ENCODE results near the gene PLCG2.

Gene PLCG2

GRCh38 chr16:81752225-81752875 is 26.7 kb upstream of the PLCG2 start:
- peak; percentile 35; the same call in 1 of the 2 replicates for TF ChIP-seq ZBTB7A (IDR thresholded peaks at IDR 0.05; ENCODE audit: low read depth)
- TF ChIP-seq EGR1 (IDR thresholded peaks at IDR 0.05), result no peak
- no peak for TF ChIP-seq NFIC (IDR thresholded peaks at IDR 0.05)

DNA sequence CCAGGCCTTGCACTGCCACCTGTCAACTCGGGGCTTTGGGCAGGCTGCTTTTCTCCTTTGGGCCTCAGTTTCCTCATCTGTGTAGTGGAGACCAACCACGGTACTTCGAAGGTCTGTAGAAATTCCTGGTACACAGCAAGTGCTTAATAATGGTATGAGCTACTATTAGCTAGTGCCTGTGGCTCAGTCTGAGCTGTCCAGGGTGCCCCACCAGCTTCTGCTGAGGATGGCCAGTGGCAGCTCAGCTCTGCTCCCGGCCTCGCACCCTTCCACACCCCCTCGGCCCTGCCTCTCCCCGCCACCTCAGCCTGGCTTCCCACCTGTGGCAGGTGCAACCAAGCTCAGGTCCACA is 26.2 kb upstream of the PLCG2 start:
- TF ChIP-seq CEBPB (IDR thresholded peaks at IDR 0.05) (no peak), REST (IDR thresholded peaks at IDR 0.05; ENCODE audit: low read depth) (peak; percentile 31; the same call in 1 of the 2 replicates)

GRCh38 chr16:81754858-81755257 is 24.2 kb upstream of the PLCG2 start:
- no peak for TF ChIP-seq YY1 (IDR thresholded peaks at IDR 0.05; ENCODE audit: low read depth)
- TF ChIP-seq EGR1 (IDR thresholded peaks at IDR 0.05), result no peak
- no peak for TF ChIP-seq RAD21 (IDR thresholded peaks at IDR 0.05; ENCODE audit: low read depth)
- TF ChIP-seq NFIC (IDR thresholded peaks at IDR 0.05), result no peak
- TF ChIP-seq, protein P1, sequence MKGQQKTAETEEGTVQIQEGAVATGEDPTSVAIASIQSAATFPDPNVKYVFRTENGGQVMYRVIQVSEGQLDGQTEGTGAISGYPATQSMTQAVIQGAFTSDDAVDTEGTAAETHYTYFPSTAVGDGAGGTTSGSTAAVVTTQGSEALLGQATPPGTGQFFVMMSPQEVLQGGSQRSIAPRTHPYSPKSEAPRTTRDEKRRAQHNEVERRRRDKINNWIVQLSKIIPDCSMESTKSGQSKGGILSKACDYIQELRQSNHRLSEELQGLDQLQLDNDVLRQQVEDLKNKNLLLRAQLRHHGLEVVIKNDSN (IDR thresholded peaks at IDR 0.05), result no peak

DNA sequence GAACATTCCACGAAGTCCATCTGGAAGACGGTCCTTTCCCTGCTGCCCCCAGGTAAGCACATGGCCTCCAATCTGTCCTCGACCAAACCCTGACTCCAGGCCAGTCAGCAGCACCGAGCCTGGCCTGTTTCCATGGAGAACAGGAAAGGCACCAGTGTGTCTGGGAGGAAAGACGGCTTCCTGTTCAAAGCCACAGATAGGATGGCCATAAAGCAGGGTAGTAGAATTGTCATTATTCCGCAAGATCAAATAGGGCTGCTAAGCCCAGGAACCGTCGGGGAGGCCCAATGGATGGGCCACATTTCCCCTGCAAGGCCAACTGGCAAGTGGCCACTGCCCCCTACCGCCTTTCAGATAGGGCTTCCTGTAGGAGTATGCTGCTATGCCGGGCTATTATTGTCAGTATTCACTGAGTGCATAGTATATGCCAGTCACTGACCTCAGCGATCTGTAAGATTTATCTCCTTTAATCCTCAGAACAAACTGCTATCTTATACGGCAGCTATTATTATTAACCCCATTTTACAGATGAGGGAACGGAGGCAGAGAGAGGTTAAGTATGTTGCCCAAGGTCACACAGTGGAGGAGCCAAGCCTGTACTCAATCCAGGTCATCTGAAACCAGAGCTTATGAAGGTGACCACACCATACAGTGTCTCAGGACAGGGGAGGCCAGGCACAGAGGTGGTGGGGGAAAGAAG is 23.0 kb upstream of the PLCG2 start:
- TF ChIP-seq TCF12 (IDR thresholded peaks at IDR 0.05; ENCODE audit: low read depth), result no peak
- no peak for TF ChIP-seq EGR1 (IDR thresholded peaks at IDR 0.05)
- TF ChIP-seq, protein P1 (IDR thresholded peaks at IDR 0.05), result no peak
- TF ChIP-seq EP300 (IDR thresholded peaks at IDR 0.05; ENCODE audit: borderline replicate concordance), result no peak
- no peak for TF ChIP-seq CEBPB (IDR thresholded peaks at IDR 0.05)
- no peak for TF ChIP-seq REST (IDR thresholded peaks at IDR 0.05; ENCODE audit: low read depth)
- no peak for TF ChIP-seq TEAD4 (IDR thresholded peaks at IDR 0.05)
- no peak for TF ChIP-seq ZBTB7A (IDR thresholded peaks at IDR 0.05; ENCODE audit: low read depth)
- TF ChIP-seq FOXM1 (IDR thresholded peaks at IDR 0.05; ENCODE audit: borderline replicate concordance, low read depth), result no peak
- TF ChIP-seq RAD21 (IDR thresholded peaks at IDR 0.05; ENCODE audit: low read depth), result no peak
- no peak for TF ChIP-seq MAX (IDR thresholded peaks at IDR 0.05)

- TF ChIP-seq TCF12 (IDR thresholded peaks at IDR 0.05; ENCODE audit: low read depth), result no peak
Measured at GRCh38 chr16:81756615-81757356, 22.3 kb upstream of the PLCG2 start.

- TF ChIP-seq TAF1 (IDR thresholded peaks at IDR 0.05; ENCODE audit: low read depth) (no peak), TCF12 (IDR thresholded peaks at IDR 0.05; ENCODE audit: low read depth) (no peak), EP300 (IDR thresholded peaks at IDR 0.05; ENCODE audit: borderline replicate concordance) (no peak), MAX (IDR thresholded peaks at IDR 0.05) (no peak), RAD21 (IDR thresholded peaks at IDR 0.05; ENCODE audit: low read depth) (no peak), TEAD4 (IDR thresholded peaks at IDR 0.05) (no peak), CEBPB (IDR thresholded peaks at IDR 0.05) (no peak), EGR1 (IDR thresholded peaks at IDR 0.05) (no peak), NFIC (IDR thresholded peaks at IDR 0.05) (no peak), REST (IDR thresholded peaks at IDR 0.05; ENCODE audit: low read depth) (no peak), YY1 (IDR thresholded peaks at IDR 0.05; ENCODE audit: low read depth) (no peak), FOXM1 (IDR thresholded peaks at IDR 0.05; ENCODE audit: borderline replicate concordance, low read depth) (no peak)
- TF ChIP-seq, protein P1 (IDR thresholded peaks at IDR 0.05), result no peak
Measured at GRCh38 chr16:81758376-81758775, 20.7 kb upstream of the PLCG2 start.
